Measurements from ENCODE around the gene PI16.

The PI16 gene

DNA sequence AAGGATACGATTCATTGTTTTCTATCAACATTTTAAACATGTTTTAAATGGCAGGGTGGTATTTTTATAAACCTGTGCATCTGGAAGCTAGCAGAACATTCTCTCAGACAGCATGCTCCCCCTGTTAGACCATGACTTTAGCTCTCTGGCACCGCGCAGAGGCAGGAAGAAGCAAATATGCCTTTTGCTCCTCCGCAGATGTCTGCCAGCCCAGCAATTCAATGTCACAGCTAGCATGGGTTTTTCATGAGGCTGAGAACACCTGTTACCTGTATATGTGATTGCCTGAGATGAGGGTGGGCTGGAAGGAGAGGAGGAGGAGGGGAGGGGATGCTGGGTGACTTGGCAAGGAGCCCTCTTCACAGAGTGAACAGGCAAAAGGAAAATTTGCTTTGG lies 24.8 kb downstream of the PI16 start:
- no peak for DNase-seq (ENCODE audit: low read depth)
- H3K4me3 ChIP-seq (ENCODE audit: low read depth, low read length): no peak overlapping the region
- TF ChIP-seq CTCF (IDR thresholded peaks at IDR 0.05; ENCODE audit: control insufficient read depth, extremely low read depth, insufficient read depth): peak; percentile 85

- no peak for DNase-seq (ENCODE audit: low read depth)
- H3K4me3 ChIP-seq (ENCODE audit: low read depth, low read length): no peak overlapping the region
- TF ChIP-seq CTCF (IDR thresholded peaks at IDR 0.05; ENCODE audit: control insufficient read depth, extremely low read depth, insufficient read depth): no peak
These were observed 25.6 kb downstream of the PI16 start for GRCh38 chr6:36980129-36980528.

- TF ChIP-seq CTCF (IDR thresholded peaks at IDR 0.05; ENCODE audit: control insufficient read depth, extremely low read depth, insufficient read depth): no peak
- no peak overlapping the region for H3K4me3 ChIP-seq (ENCODE audit: low read depth, low read length)
- no peak for DNase-seq (ENCODE audit: low read depth)
These were observed 26.5 kb downstream of the PI16 start for GRCh38 chr6:36980876-36981619.

DNA sequence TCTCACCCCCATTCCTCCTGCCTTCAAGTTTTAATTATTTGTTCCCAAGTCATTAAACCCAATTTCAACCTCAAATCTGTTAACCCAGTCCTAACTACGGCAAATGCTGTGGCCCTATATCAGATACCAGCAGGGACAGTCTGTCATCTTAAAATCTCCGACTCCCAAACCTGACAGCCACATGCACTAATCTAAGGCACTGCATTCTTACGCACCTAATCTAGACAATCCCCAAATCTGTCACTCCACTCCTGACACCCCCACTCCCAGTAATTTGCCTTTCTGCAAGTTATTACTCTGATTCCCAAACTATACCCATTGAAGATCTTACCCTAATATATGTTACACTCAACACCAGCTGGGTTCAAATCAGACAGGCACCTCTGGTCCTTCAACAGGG lies 29.0 kb downstream of the PI16 start:
- no peak for DNase-seq (ENCODE audit: low read depth)
- TF ChIP-seq CTCF (IDR thresholded peaks at IDR 0.05; ENCODE audit: control insufficient read depth, extremely low read depth, insufficient read depth): no peak
- no peak overlapping the region for H3K4me3 ChIP-seq (ENCODE audit: low read depth, low read length)

- no peak for TF ChIP-seq CTCF (IDR thresholded peaks at IDR 0.05; ENCODE audit: control insufficient read depth, extremely low read depth, insufficient read depth)
- no peak for DNase-seq (ENCODE audit: low read depth)
- H3K4me3 ChIP-seq (ENCODE audit: low read depth, low read length): peak overlapping the region; percentile 99
These were observed 30.3 kb downstream of the PI16 start for GRCh38 chr6:36984581-36985416.

- no peak for DNase-seq (ENCODE audit: low read depth)
- TF ChIP-seq CTCF (IDR thresholded peaks at IDR 0.05; ENCODE audit: control insufficient read depth, extremely low read depth, insufficient read depth): no peak
- H3K4me3 ChIP-seq (ENCODE audit: low read depth, low read length): peak overlapping the region; percentile 99
These were observed 30.9 kb downstream of the PI16 start for GRCh38 chr6:36985417-36985807.

Data from LNCaP clone FGC (cell line).